Measurements from ENCODE around the gene FOXO3. TPM values are rescaled to one million over a fixed set of nuclear protein-coding genes. Genes with fewer than 3 reads are reported as not detected.

The FOXO3 gene
- total and polyA plus RNA-seq, 2 of the 8 experiments (the other 6 are each of a cell fraction or from before 2014, with no cell fraction given): 13.1 to 19.3 TPM

DNA sequence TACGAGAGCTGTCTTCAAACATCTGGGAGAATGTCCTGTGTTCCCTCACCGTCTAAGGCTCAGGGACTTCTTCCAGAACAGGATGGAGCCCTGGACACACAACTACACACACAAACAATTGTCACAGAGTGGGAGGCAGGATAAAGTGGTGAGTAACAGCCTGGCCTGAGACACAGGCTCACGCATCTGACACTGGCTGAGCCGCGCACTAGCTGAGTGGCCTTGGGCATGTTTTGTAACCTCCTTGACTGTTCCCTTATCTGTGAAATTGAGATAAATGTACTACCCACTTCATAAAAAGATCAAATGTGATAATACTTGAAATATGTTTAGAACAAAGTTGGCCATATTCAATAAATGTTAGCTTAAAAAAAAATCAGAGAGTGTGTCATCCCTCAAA lies 155.1 kb downstream of the FOXO3 start:
- Histone ChIP-seq H3K4me1 (replicated peaks in 1 of 4; ENCODE audit: control insufficient read depth in 3 of 4, insufficient read depth in 4 of 4, low read length in 3 of 4) (peaks cover 0 to 4% (median under 1%) of the 10 kb centered on the region in 4 experiments; a peak in 3 of 7 replicates), H3K79me2 (ENCODE audit: control insufficient read depth in 1 of 2, insufficient read depth in 2 of 2, low read length in 2 of 2) (no peaks in the 10 kb centered on the region), H3K36me3 (ENCODE audit: control insufficient read depth in 2 of 4, insufficient read depth in 4 of 4, low read length in 3 of 4) (no peaks in the 10 kb centered on the region), H2BK120ac (replicated peaks; ENCODE audit: low read depth, low read length) (no peak overlapping the region), H3K14ac (ENCODE audit: insufficient read length) (no peak overlapping the region), H3K23me2 (ENCODE audit: low read depth, low read length) (no peaks in the 10 kb centered on the region; the same call in 1 of the 2 replicates), H2BK15ac (ENCODE audit: low read length) (no peak overlapping the region), H3K18ac (ENCODE audit: extremely low read depth, low read length) (no peak overlapping the region), H3K4me2 (ENCODE audit: insufficient read depth in 1 of 2, low read depth in 2 of 2, low read length in 2 of 2) (no peak overlapping the region), H3K23ac (ENCODE audit: insufficient read length) (no peak overlapping the region), H4K5ac (ENCODE audit: insufficient read length, low read depth, low read length) (no peak overlapping the region), H3K79me1 (ENCODE audit: low read depth, low read length) (no peaks in the 10 kb centered on the region), H3K56ac (replicated peaks; ENCODE audit: insufficient read length, low read depth, low read length) (no peak overlapping the region), H3K27me3 (replicated peaks in 1 of 4; ENCODE audit: control insufficient read depth in 3 of 4, extremely low read depth in 1 of 4, insufficient read depth in 3 of 4, low read length in 3 of 4) (no peaks in the 10 kb centered on the region; a peak in 1 of 7 replicates), H3K4me3 (ENCODE audit: extremely low read depth in 1 of 4, insufficient read depth in 2 of 4, low read depth in 3 of 4, low read length in 4 of 4) (no peak overlapping the region), H4K20me1 (replicated peaks in 1 of 2; ENCODE audit: control insufficient read depth in 1 of 2, insufficient read depth in 2 of 2, low read length in 2 of 2) (no peaks in the 10 kb centered on the region), H4K8ac (ENCODE audit: extremely low read depth, insufficient read depth, low read length) (no peak overlapping the region), H2AK5ac (ENCODE audit: low read depth, low read length) (no peak overlapping the region), H3K4ac (replicated peaks; ENCODE audit: insufficient read length, low read depth, low read length) (no peak overlapping the region), H2BK5ac (ENCODE audit: low read depth, low read length) (no peak overlapping the region), H2BK20ac (ENCODE audit: low read length) (no peak overlapping the region), H3K9me3 (ENCODE audit: insufficient read depth in 2 of 2, low read depth in 1 of 2, low read length in 1 of 2) (no peaks in the 10 kb centered on the region), H4K91ac (replicated peaks; ENCODE audit: insufficient read length, low read length) (no peak overlapping the region), H3K9ac (replicated peaks in 1 of 4; ENCODE audit: extremely low read depth in 1 of 4, low read depth in 3 of 4, low read length in 3 of 4) (no peak overlapping the region), H2BK12ac (ENCODE audit: low read depth, low read length) (peak overlapping the region; percentile 13; the same call in 1 of the 2 replicates), H3K27ac (ENCODE audit: low read depth, low read length) (no peak overlapping the region), H2AFZ (ENCODE audit: low read length) (no peak overlapping the region)
- ChIA-PET CTCF (ENCODE audit: partially characterized antibody) (interaction anchor here (1.4 to 2.7 kb wide), 2 partner anchors 62 to 174 kb away, joined by 3 to 8 read pairs; no protein-coding TSS in a partner anchor), POLR2A (ENCODE audit: partially characterized antibody) (interaction anchor here (1.0 kb wide), 1 partner anchor 16 kb away, joined by 3 read pairs; no protein-coding TSS in a partner anchor)
- FAIRE-seq (no peak), DNase-seq (ENCODE audit: low read depth in 1 of 2, low spot score in 2 of 2) (no peak)
- WGBS, 2 experiments (ENCODE audit: extremely low coverage in 1 of 2, insufficient coverage in 1 of 2, insufficient read length in 1 of 2, insufficient replicate concordance in 2 of 2, low coverage in 1 of 2, low lambda C conversion rate in 2 of 2, missing lambda C conversion rate in 1 of 2): 90% methylated on average over 5 of the region's 5 CpGs; no CpG with 5 or more reads in 1 of the 2 experiments
- TF ChIP-seq TCF12 (IDR thresholded peaks at IDR 0.05; ENCODE audit: low read depth, low read length): no peak
- no peak for TF ChIP-seq ASH2L (IDR thresholded peaks at IDR 0.05; ENCODE audit: low read length)
- TF ChIP-seq RBBP5 (IDR thresholded peaks at IDR 0.05; ENCODE audit: borderline replicate concordance, low read depth, low read length): no peak
- TF ChIP-seq CHD1 (IDR thresholded peaks at IDR 0.05; ENCODE audit: low read depth, low read length): no peak
- TF ChIP-seq, protein P1, sequence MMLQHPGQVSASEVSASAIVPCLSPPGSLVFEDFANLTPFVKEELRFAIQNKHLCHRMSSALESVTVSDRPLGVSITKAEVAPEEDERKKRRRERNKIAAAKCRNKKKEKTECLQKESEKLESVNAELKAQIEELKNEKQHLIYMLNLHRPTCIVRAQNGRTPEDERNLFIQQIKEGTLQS (IDR thresholded peaks at IDR 0.05; ENCODE audit: insufficient read depth, low read depth, low read length): no peak
- no peak for TF ChIP-seq MAFK (IDR thresholded peaks at IDR 0.05; ENCODE audit: low read depth, low read length)
- no peak for TF ChIP-seq HDAC2 (IDR thresholded peaks at IDR 0.05; ENCODE audit: borderline replicate concordance in 1 of 2, low read depth in 2 of 2, low read length in 2 of 2)
- no peak for TF ChIP-seq CHD2 (IDR thresholded peaks at IDR 0.05; ENCODE audit: low read length)
- no peak for TF ChIP-seq SIN3A (conservative IDR thresholded peaks at IDR 0.05 in 1 of 2, IDR thresholded peaks at IDR 0.05 in 1 of 2; ENCODE audit: low read depth in 1 of 2, low read length in 2 of 2)
- no peak for TF ChIP-seq NRF1 (IDR thresholded peaks at IDR 0.05; ENCODE audit: low read depth, low read length)
- no peak for TF ChIP-seq CBX5 (IDR thresholded peaks at IDR 0.05; ENCODE audit: low read depth, low read length)
- no peak for TF ChIP-seq ZNF274 (IDR thresholded peaks at IDR 0.05; ENCODE audit: borderline replicate concordance, extremely low read depth, low read length)
- TF ChIP-seq JUND (IDR thresholded peaks at IDR 0.05; ENCODE audit: low read length): no peak
- TF ChIP-seq RFX5 (IDR thresholded peaks at IDR 0.05; ENCODE audit: borderline replicate concordance, low read depth, low read length): no peak
